Sigmoid colon (tissue), 7 donors: ENCODE data around the gene GPC6. TPM values are rescaled to one million over a fixed set of nuclear protein-coding genes. Genes with fewer than 3 reads are reported as not detected.

Experiments used
- DNase-seq: peaks from one replicate; pipeline ENCODE4 v3.0.0-alpha.2; 2019
- H3K27ac ChIP-seq, 4 donors: fragments of 200-600 bp; sonication (generic); one replicate each; pipeline ENCODE4 v1.5.1; 2016 to 2019; ENCODE audit warnings: mild to moderate bottlenecking in 1 of 4
- H3K27me3 ChIP-seq, 3 donors: fragments of 200-600 bp; sonication (generic); one replicate each; pipeline ENCODE4 v1.5.1; 2019; ENCODE audit warnings: mild to moderate bottlenecking in 1 of 3
- H3K36me3 ChIP-seq, 4 donors: fragments of 200-600 bp; sonication (generic); one replicate each; pipeline ENCODE4 v1.5.1; 2016 to 2019
- H3K4me1 ChIP-seq, 4 donors: fragments of 200-600 bp; sonication (generic); one replicate each; pipeline ENCODE4 v1.5.1; 2017 to 2019
- H3K4me3 ChIP-seq, 4 donors: fragments of 200-600 bp; sonication (generic); one replicate each; pipeline ENCODE4 v1.5.1; 2017 to 2019; ENCODE audit warnings: mild to moderate bottlenecking in 2 of 4, moderate library complexity in 1 of 4
- H3K9me3 ChIP-seq, 4 donors: fragments of 200-600 bp in 3 of 4; sonication (generic) in 3 of 4; one replicate each; pipeline versions ENCODE4 v1.5.1 to v1.6.1; 2013 to 2019
- CTCF ChIP-seq, 4 experiments: fragments of 450-650 bp in 3 of 4; fragments of 200-600 bp in 1 of 4; IDR thresholded peaks; one replicate each; pipeline ENCODE4 v1.5.1; 2016 to 2019; ENCODE audit warnings: antibody characterized with exemption in 4 of 4, mild to moderate bottlenecking in 3 of 4, moderate library complexity in 2 of 4
- EP300 ChIP-seq, 4 donors: sonication (generic); formaldehyde crosslinking; IDR thresholded peaks; one replicate each; pipeline ENCODE4 v1.6.1; 2017; ENCODE audit warnings: antibody characterized with exemption in 4 of 4
- POLR2A ChIP-seq, 2 donors: fragments of 450-650 bp; IDR thresholded peaks; one replicate each; pipeline ENCODE4 v1.6.1; 2016; ENCODE audit warnings: antibody characterized with exemption in 2 of 2, mild to moderate bottlenecking in 2 of 2, moderate library complexity in 2 of 2
- POLR2AphosphoS5 ChIP-seq, 4 donors: sonication (generic); formaldehyde crosslinking; IDR thresholded peaks; one replicate each; pipeline ENCODE4 v1.6.1; 2017; ENCODE audit warnings: antibody characterized with exemption in 4 of 4
- WGBS, 2 donors: extraction: QIAGEN DNeasy Blood & Tissue Kit; methylation state at CpG; one replicate each; pipeline ENCODE4 v1.1.7; 2013; 5-methylcytosine and 5-hydroxymethylcytosine counted together
- intact Hi-C: fragments of 100-400 bp; cut with DNase I; formaldehyde crosslinking; loops from one replicate; pipeline ENCODE4 v1.15.1; 2023
- polyA plus RNA-seq, 3 donors: library from polyadenylated mRNA; stranded (reverse); fragments of 200-250 nt; gene quantifications; one replicate each; pipeline ENCODE4 v1.2.3, GENCODE V29; 2013
- total RNA-seq, 4 donors: library from RNA; depleted of rRNA; stranded (reverse); fragments of >200 nt; gene quantifications; one replicate each; pipeline ENCODE4 v1.1.0, GENCODE V29; 2016
- donor health status: healthy with polysubstance abuse.
- donor health status: Bipolar disorder and iron deficiency.
- donor health status: healthy.

The GPC6 gene
- total and polyA plus RNA-seq, 7 donors, result 0.23 to 27.5 (median 14.4) TPM

DNA sequence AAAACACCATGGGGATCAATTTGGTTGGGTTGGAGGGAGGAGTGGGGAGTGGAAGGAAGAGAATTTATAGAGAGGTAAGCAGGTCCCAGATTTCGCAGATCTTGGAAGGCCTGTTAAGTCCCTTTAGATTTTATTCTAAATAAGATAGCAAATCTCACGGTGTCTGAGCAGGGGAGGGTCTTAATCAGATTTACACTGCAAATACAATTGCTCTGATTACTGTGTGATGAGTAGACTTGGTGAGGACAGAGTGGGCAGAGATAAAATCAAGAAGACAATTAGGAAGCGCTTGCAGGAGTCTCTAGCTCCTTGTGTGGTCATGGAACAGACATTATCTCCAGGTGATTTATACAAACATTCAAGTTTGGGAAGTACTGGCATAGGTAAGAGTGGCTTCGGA lies 126.0 kb downstream of the GPC6 start:
- no peaks in the 10 kb centered on the region for H3K27me3 ChIP-seq
- no peak for DNase-seq
- H3K9me3 ChIP-seq, result no peaks in the 10 kb centered on the region
- H3K27ac ChIP-seq, result no peak overlapping the region
- no peak overlapping the region for H3K4me3 ChIP-seq
- no peaks in the 10 kb centered on the region for H3K4me1 ChIP-seq
- no peaks in the 10 kb centered on the region for H3K36me3 ChIP-seq
- TF ChIP-seq EP300 (IDR thresholded peaks at IDR 0.05), result no peak
- no peak for TF ChIP-seq POLR2AphosphoS5 (IDR thresholded peaks at IDR 0.05)
- TF ChIP-seq POLR2A (IDR thresholded peaks at IDR 0.05), result no peak
- no peak for TF ChIP-seq CTCF (IDR thresholded peaks at IDR 0.05)
- intact Hi-C loops, result no loop called here
- WGBS, 2 donors, result 81 to 88% methylated on average over 4 of the region's 4 CpGs

- 87 to 91% methylated on average over 3 of the region's 3 CpGs for WGBS, 2 donors
- Histone ChIP-seq H3K4me3 (no peak overlapping the region), H3K36me3 (no peaks in the 10 kb centered on the region), H3K4me1 (no peaks in the 10 kb centered on the region), H3K27ac (no peak overlapping the region), H3K9me3 (no peaks in the 10 kb centered on the region), H3K27me3 (no peaks in the 10 kb centered on the region)
- intact Hi-C loops, result no loop called here
- DNase-seq, result no peak
- TF ChIP-seq CTCF (IDR thresholded peaks at IDR 0.05) (no peak), POLR2AphosphoS5 (IDR thresholded peaks at IDR 0.05) (no peak), POLR2A (IDR thresholded peaks at IDR 0.05) (no peak), EP300 (IDR thresholded peaks at IDR 0.05) (no peak)
Observed at GRCh38 chr13:93355094-93355493, 128.5 kb downstream of the GPC6 start.

- H3K36me3 ChIP-seq, result no peaks in the 10 kb centered on the region
- intact Hi-C loops, result no loop called here
- TF ChIP-seq POLR2A (IDR thresholded peaks at IDR 0.05) (no peak), CTCF (IDR thresholded peaks at IDR 0.05) (no peak), POLR2AphosphoS5 (IDR thresholded peaks at IDR 0.05) (no peak), EP300 (IDR thresholded peaks at IDR 0.05) (no peak)
- no peaks in the 10 kb centered on the region for H3K27me3 ChIP-seq
- H3K27ac ChIP-seq, result no peak overlapping the region
- H3K4me3 ChIP-seq, result no peak overlapping the region
- no peaks in the 10 kb centered on the region for H3K4me1 ChIP-seq
- WGBS, 2 donors, result 45 to 83% methylated on average over 3 of the region's 3 CpGs
- DNase-seq, result no peak
- no peaks in the 10 kb centered on the region for H3K9me3 ChIP-seq
Observed at GRCh38 chr13:93356469-93356868, 129.9 kb downstream of the GPC6 start.

GRCh38 chr13:93360021-93360420 lies 133.4 kb downstream of the GPC6 start:
- Histone ChIP-seq H3K27me3 (no peaks in the 10 kb centered on the region), H3K27ac (no peak overlapping the region), H3K4me1 (no peaks in the 10 kb centered on the region), H3K9me3 (no peaks in the 10 kb centered on the region), H3K36me3 (no peaks in the 10 kb centered on the region), H3K4me3 (no peak overlapping the region)
- intact Hi-C loops, result no loop called here
- TF ChIP-seq CTCF (IDR thresholded peaks at IDR 0.05) (no peak), POLR2A (IDR thresholded peaks at IDR 0.05) (no peak), EP300 (IDR thresholded peaks at IDR 0.05) (no peak), POLR2AphosphoS5 (IDR thresholded peaks at IDR 0.05) (no peak)
- WGBS, 2 donors, result 85 to 90% methylated on average over 4 of the region's 4 CpGs
- DNase-seq, result no peak

GRCh38 chr13:93361703-93362102 lies 135.1 kb downstream of the GPC6 start:
- Histone ChIP-seq H3K27me3 (no peaks in the 10 kb centered on the region), H3K4me1 (no peaks in the 10 kb centered on the region), H3K9me3 (no peaks in the 10 kb centered on the region), H3K4me3 (no peak overlapping the region), H3K27ac (no peak overlapping the region), H3K36me3 (no peaks in the 10 kb centered on the region)
- no peak for DNase-seq
- 29 to 34% methylated on average over 3 of the region's 3 CpGs for WGBS, 2 donors
- intact Hi-C loops, result no loop called here
- TF ChIP-seq CTCF (IDR thresholded peaks at IDR 0.05), result no peak
- no peak for TF ChIP-seq EP300 (IDR thresholded peaks at IDR 0.05)
- TF ChIP-seq POLR2A (IDR thresholded peaks at IDR 0.05), result no peak
- TF ChIP-seq POLR2AphosphoS5 (IDR thresholded peaks at IDR 0.05), result no peak
